HG03025 (cell line): Measurements from ENCODE around the gene KCTD14.

ENCODE experiments used
- ATAC-seq: cut with Tn5 transposase; IDR thresholded peaks from one replicate; pipeline ENCODE4 v1.9.1; 2021; ENCODE audit warnings: mild to moderate bottlenecking, moderate library complexity; ENCODE audit not compliant: unreplicated experiment, low FRiP score

The KCTD14 gene

GRCh38 chr11:77967121-77967520 is 56.0 kb downstream of the KCTD14 start:
- ATAC-seq = no peak

GRCh38 chr11:77966338-77966737 is 56.7 kb downstream of the KCTD14 start:
- no peak for ATAC-seq
